ENCODE measurements around the gene FAM184A.

Gene FAM184A

DNA sequence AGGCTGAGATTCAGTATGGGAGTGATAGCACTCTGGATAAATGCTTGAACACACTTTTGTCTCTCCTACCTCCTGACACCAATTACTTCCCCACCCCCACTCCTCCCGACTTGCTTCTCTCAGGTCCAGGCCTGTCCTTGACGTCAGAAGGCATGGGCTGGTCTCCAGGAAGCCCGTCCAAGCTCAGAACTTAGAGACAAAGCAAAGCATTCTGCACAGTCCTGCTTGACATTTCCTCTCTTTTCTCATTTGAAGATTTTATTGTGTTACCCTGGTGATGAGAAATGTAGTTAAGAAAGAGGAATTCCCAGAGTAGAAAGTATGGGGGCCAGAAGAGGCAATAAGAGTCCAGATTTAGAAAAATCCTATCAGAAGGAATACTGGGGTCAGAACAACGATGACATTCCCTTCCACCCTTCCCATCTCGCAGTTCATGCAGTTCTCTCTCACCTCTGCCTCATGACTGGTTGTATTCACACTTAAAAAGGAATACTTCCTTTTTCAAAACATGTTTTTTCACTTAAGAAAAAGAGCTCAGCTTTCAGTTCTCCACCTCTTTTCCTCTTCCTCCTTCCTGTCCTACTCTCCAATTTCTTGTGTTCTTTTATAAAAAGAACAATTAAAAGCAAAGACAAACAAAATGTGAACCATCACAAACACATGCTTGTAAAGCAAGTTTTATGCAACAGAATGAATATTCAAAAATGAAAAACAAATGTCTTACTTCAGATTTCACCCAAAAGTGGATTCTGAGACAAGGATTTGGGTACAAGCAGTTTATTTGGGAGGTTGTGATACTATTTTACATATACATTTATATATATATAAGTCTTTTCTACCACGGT, 18.5 kb upstream of the FAM184A start:
- DNase-seq (ENCODE audit: insufficient read length, low spot score), result no peak
- TF ChIP-seq CTCF (IDR thresholded peaks at IDR 0.05; ENCODE audit: insufficient read depth, missing control alignments), result no peak
- FAIRE-seq, result no peak

GRCh38 chr6:119090256-119090655, 11.8 kb upstream of the FAM184A start:
- TF ChIP-seq CTCF (IDR thresholded peaks at IDR 0.05; ENCODE audit: insufficient read depth, missing control alignments), result no peak
- FAIRE-seq, result no peak
- DNase-seq (ENCODE audit: insufficient read length, low spot score), result no peak

- no peak for DNase-seq (ENCODE audit: insufficient read length, low spot score)
- no peak for TF ChIP-seq CTCF (IDR thresholded peaks at IDR 0.05; ENCODE audit: insufficient read depth, missing control alignments)
- FAIRE-seq, result no peak
Observed at GRCh38 chr6:119084784-119085183, 6.3 kb upstream of the FAM184A start.

DNA sequence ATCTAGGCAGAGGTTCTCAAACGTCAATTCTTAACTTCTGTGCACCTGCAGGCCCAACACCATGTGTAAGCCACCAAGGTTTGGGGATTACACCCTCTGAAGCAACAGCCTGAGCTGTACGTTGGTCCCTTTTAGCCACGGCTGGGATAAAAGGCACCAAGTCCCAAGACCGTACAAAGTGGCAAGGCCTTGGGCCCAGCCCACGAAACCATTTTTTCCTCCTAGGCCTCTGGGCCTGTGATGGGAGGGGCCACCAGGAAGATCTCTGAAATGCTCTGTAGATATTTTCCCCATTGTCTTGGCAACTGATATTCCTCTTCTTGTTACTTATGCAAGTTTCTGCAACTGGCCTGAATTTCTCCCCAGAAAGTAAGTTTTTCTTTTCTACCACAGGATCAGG, 4.5 kb upstream of the FAM184A start:
- DNase-seq (ENCODE audit: insufficient read length, low spot score), result no peak
- no peak for TF ChIP-seq CTCF (IDR thresholded peaks at IDR 0.05; ENCODE audit: insufficient read depth, missing control alignments)
- FAIRE-seq, result no peak

DNA sequence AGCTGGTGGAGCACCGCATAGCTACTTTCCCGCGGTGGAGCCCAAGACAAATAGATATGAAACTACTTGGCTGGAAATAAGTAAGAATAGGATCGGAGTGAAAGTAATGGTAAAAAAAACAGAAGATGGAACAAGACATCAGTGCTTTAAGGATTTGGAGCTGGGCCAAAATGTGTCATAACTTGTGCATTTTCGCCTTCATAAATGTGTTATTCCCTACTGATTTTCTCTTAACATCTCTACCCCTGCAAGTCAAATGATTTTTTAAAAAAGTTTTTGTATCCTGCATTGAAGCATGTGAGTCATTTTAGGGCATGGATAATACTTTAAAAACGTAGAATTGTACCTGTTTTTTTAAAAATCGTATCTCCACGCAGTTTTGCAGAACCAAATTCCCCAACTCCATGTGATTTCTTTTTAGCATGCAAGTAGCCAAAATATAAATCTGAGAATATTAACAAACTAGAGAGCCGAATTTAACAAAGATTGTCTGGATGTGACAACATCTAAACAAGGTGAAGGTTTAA, 882 bp upstream of the FAM184A start:
- no peak for FAIRE-seq
- TF ChIP-seq CTCF (IDR thresholded peaks at IDR 0.05; ENCODE audit: insufficient read depth, missing control alignments), result no peak
- DNase-seq (ENCODE audit: insufficient read length, low spot score), result no peak

DNA sequence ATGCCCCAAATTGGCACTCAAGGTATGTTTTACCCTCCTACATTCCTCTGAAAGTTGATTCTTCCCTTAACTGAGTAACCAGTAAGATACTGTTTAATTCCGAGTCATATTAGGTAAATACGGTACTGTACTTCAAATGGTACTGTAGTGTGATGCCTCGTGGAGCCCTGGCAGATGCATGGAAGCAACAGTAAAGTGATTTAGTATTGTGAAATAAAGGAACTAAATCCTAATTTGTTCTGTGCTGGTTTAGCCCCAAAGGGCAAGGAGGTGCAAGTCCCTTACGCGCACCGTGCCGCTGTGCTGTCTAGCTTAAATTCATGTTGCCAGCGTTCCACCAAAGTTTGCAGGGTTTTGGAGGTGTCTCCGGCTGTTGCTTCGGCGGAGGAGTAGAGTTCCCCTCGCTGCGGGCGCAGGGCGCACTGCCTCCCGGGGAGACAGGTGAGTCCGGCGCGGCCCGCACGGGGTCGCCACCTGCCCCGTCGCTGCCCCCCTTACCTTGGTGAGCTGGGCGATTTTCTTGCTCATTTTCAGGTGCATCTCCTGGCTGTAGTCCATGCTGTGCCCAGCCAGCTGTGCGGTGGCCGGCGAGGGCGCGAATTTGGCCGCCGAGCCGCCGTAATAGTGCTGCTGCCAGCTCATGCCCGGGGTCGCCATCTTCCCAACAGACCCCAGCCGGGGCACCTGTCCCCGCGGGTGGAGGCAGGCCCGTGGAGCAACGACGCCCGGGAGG, 655 bp downstream of the FAM184A start:
- DNase-seq (ENCODE audit: insufficient read length, low spot score) (no peak), FAIRE-seq (no peak)
- peak; percentile 20 for TF ChIP-seq CTCF (IDR thresholded peaks at IDR 0.05; ENCODE audit: insufficient read depth, missing control alignments)

GRCh38 chr6:119077391-119077642, 1.1 kb downstream of the FAM184A start:
- no peak for TF ChIP-seq CTCF (IDR thresholded peaks at IDR 0.05; ENCODE audit: insufficient read depth, missing control alignments)
- FAIRE-seq (no peak), DNase-seq (ENCODE audit: insufficient read length, low spot score) (no peak)
